ENCODE data around the gene HDDC2.
A peak's percentile ranks its signal among the peaks of the same experiment; 100 is the strongest.

HDDC2 gene

DNA sequence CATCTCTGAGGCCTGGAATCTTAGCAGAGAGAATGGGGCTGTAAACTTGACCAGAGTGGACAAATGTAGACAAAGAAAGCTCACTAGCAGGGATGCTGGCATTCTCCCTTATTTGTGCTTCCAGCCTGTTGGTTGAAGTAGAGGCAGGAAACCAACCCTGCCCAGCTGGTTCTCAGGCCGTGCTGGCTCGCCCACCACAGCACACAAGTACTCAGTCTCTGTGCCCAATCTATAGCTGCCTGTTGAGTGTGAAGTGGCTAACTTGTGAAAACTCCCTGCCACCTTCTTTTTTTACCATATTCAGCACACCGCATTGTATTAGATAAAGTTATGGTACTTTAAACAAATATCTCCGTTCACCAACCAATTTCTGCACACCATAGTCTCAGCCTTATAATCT, 37.3 kb downstream of the HDDC2 start:
- CTCF ChIA-PET, result interaction anchor here (1.0 kb wide), 1 partner anchor 17 kb away, joined by 3 read pairs; no protein-coding TSS in a partner anchor

DNA sequence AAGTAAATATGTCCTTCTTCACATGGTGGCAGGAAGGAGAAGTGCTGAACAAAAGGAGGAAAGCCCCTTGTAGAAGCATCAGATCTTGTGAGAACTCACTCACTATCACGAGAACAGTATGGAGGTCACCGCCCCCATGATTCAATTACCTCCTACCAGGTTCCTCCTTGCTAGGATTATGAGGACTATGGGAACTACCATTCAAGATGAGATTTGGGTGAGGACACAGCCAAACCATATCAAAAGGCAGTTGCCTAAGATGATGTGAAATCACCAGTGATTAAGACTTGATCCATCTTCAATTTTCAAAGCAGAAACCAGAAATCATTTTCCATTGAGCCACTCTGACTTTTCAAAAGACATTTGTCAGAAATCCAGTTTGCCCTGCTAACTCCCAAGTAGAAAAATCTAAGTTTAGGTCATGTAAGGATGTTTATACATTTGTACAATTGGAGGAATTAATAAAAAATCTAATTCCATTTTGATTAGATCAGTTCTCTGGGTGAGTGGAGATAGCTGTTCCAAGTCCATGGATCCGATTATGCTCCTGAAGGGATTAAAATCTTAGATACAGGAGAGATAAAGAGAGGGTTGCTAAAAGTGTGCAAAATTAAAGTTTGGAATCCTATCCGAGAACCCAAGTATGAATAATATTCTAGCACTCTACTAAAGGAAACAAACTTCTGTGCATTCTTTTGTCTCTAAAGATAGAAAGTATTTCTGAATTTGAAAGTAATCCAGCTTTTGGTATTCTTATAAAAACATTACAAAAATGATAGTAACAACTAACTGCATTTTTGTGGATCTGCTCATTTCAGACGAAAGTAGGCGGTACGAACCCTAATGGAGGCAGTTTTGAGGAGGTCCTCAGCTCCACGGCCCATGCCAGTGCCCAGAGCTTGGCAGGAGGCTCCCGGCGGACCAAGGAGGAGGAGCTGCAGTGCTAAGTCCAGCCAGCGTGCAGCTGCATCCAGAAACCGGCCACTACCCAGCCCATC, 39.5 kb downstream of the HDDC2 start:
- no peak overlapping the region for H3K27ac ChIP-seq (ENCODE audit: insufficient read depth in 1 of 2, low read depth in 1 of 2, low read length in 2 of 2, poor library complexity in 1 of 2, severe bottlenecking in 2 of 2)

More for the DNA sequence above, 37.3 kb downstream of the HDDC2 start:
- H3K4me3 ChIP-seq (ENCODE audit: control insufficient read depth in 1 of 7, extremely low read depth in 1 of 7, insufficient read depth in 4 of 7, low read depth in 2 of 7, low read length in 6 of 7), result no peak overlapping the region
- H3K27ac ChIP-seq (ENCODE audit: insufficient read depth in 1 of 2, low read depth in 1 of 2, low read length in 2 of 2, poor library complexity in 1 of 2, severe bottlenecking in 2 of 2), result no peak overlapping the region
- no peak for DNase-seq
- H3K36me3 ChIP-seq (ENCODE audit: control insufficient read depth in 4 of 4, insufficient read depth in 4 of 4, low read length in 3 of 4), result no peaks in the 10 kb centered on the region
- H3K27me3 ChIP-seq (replicated peaks in 2 of 5; ENCODE audit: control insufficient read depth in 4 of 5, insufficient read depth in 5 of 5, low read length in 4 of 5), result no peaks in the 10 kb centered on the region
- no peaks in the 10 kb centered on the region for H3K9me3 ChIP-seq (ENCODE audit: control extremely low read depth in 1 of 5, control insufficient read depth in 4 of 5, insufficient read depth in 2 of 5, low read depth in 1 of 5, low read length in 4 of 5)
- POLR2A ChIA-PET, result no interaction called here
- no CpG with 5 or more reads among the region's 4 CpGs for WGBS (ENCODE audit: insufficient coverage)
- no peaks in the 10 kb centered on the region for H3K4me1 ChIP-seq (ENCODE audit: control extremely low read depth in 1 of 4, control insufficient read depth in 4 of 4, insufficient read depth in 4 of 4, low read length in 3 of 4)

GRCh38 chr6:125259354-125259736, 42.4 kb downstream of the HDDC2 start:
- no peak overlapping the region for H3K27ac ChIP-seq (ENCODE audit: insufficient read depth in 1 of 2, low read depth in 1 of 2, low read length in 2 of 2, poor library complexity in 1 of 2, severe bottlenecking in 2 of 2)
- H3K9me3 ChIP-seq (ENCODE audit: control extremely low read depth in 1 of 5, control insufficient read depth in 4 of 5, insufficient read depth in 2 of 5, low read depth in 1 of 5, low read length in 4 of 5), result no peaks in the 10 kb centered on the region
- CTCF ChIA-PET, result no interaction called here
- no peaks in the 10 kb centered on the region for H3K36me3 ChIP-seq (ENCODE audit: control insufficient read depth in 4 of 4, insufficient read depth in 4 of 4, low read length in 3 of 4)
- H3K4me1 ChIP-seq (ENCODE audit: control extremely low read depth in 1 of 4, control insufficient read depth in 4 of 4, insufficient read depth in 4 of 4, low read length in 3 of 4), result peaks cover 0 to 14% (median 0%) of the 10 kb centered on the region in 4 experiments
- H3K27me3 ChIP-seq (replicated peaks in 2 of 5; ENCODE audit: control insufficient read depth in 4 of 5, insufficient read depth in 5 of 5, low read length in 4 of 5), result no peaks in the 10 kb centered on the region
- DNase-seq, result peak in 1 of 3 donors; percentile 19
- POLR2A ChIA-PET, result no interaction called here
- H3K4me3 ChIP-seq (ENCODE audit: control insufficient read depth in 1 of 7, extremely low read depth in 1 of 7, insufficient read depth in 4 of 7, low read depth in 2 of 7, low read length in 6 of 7), result no peak overlapping the region
- 93% methylated on average over 2 of the region's 2 CpGs for WGBS (ENCODE audit: insufficient coverage)

More for the DNA sequence above, 39.5 kb downstream of the HDDC2 start:
- no peaks in the 10 kb centered on the region for H3K27me3 ChIP-seq (replicated peaks in 2 of 5; ENCODE audit: control insufficient read depth in 4 of 5, insufficient read depth in 5 of 5, low read length in 4 of 5)
- no peaks in the 10 kb centered on the region for H3K9me3 ChIP-seq (ENCODE audit: control extremely low read depth in 1 of 5, control insufficient read depth in 4 of 5, insufficient read depth in 2 of 5, low read depth in 1 of 5, low read length in 4 of 5)
- H3K4me1 ChIP-seq (ENCODE audit: control extremely low read depth in 1 of 4, control insufficient read depth in 4 of 4, insufficient read depth in 4 of 4, low read length in 3 of 4), result peaks cover 0 to 14% (median 0%) of the 10 kb centered on the region in 4 experiments
- DNase-seq, result peak in 2 of 3 donors; percentile 18 to 34
- H3K36me3 ChIP-seq (ENCODE audit: control insufficient read depth in 4 of 4, insufficient read depth in 4 of 4, low read length in 3 of 4), result no peaks in the 10 kb centered on the region
- POLR2A ChIA-PET, result no interaction called here
- no peak overlapping the region for H3K4me3 ChIP-seq (ENCODE audit: control insufficient read depth in 1 of 7, extremely low read depth in 1 of 7, insufficient read depth in 4 of 7, low read depth in 2 of 7, low read length in 6 of 7)
- CTCF ChIA-PET, result interaction anchor here (1.1 kb wide), 1 partner anchor 30 kb away, joined by 3 read pairs; no protein-coding TSS in a partner anchor
- 95% methylated on average over 9 of the region's 12 CpGs for WGBS (ENCODE audit: insufficient coverage)

DNA sequence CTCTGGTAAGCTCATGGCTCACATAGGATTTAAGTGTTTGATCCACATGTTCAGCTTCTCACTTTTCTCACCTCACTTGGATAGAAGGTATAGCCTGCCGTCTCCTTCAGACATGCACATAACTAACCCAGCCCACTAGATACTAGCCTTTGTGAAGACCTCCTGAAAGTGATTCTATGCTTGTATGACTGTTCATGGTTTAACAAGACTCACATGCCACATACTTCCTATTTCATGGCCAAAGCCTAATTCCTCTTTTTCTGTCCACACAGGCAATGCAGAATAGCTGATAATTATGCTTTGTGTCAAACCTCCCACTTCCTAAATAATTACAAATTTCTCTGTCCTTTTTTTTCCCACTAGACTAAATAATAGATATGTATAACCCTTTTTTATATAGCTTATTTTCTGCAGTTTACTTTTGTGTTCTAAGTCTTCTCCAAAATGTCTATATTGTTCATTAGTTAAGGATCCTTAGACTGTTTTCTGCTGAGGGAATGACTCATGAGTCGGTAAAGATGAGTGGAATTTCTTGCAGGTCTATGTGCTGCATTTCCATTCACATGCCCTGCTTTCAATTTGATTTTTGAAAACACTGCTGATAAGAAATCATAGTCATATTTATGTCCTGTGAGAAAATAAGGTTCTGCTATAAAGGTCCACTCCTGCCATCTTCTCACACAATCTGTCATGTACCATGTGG, 43.0 kb downstream of the HDDC2 start:
- 100% methylated on average over 1 of the region's 2 CpGs for WGBS (ENCODE audit: insufficient coverage)
- Histone ChIP-seq H3K9me3 (ENCODE audit: control extremely low read depth in 1 of 5, control insufficient read depth in 4 of 5, insufficient read depth in 2 of 5, low read depth in 1 of 5, low read length in 4 of 5) (no peaks in the 10 kb centered on the region), H3K36me3 (ENCODE audit: control insufficient read depth in 4 of 4, insufficient read depth in 4 of 4, low read length in 3 of 4) (no peaks in the 10 kb centered on the region), H3K4me3 (ENCODE audit: control insufficient read depth in 1 of 7, extremely low read depth in 1 of 7, insufficient read depth in 4 of 7, low read depth in 2 of 7, low read length in 6 of 7) (peak overlapping the region in 1 of 7 experiments; percentile 4), H3K27me3 (replicated peaks in 2 of 5; ENCODE audit: control insufficient read depth in 4 of 5, insufficient read depth in 5 of 5, low read length in 4 of 5) (no peaks in the 10 kb centered on the region), H3K4me1 (ENCODE audit: control extremely low read depth in 1 of 4, control insufficient read depth in 4 of 4, insufficient read depth in 4 of 4, low read length in 3 of 4) (peaks cover 0 to 14% (median 0%) of the 10 kb centered on the region in 4 experiments), H3K27ac (ENCODE audit: insufficient read depth in 1 of 2, low read depth in 1 of 2, low read length in 2 of 2, poor library complexity in 1 of 2, severe bottlenecking in 2 of 2) (no peak overlapping the region)
- peak; percentile 14 to 65 (median 58) for DNase-seq
- POLR2A ChIA-PET, result interaction anchor here (0.6 kb wide), 1 partner anchor 223 kb away, joined by 3 read pairs; no protein-coding TSS in a partner anchor
- CTCF ChIA-PET, result no interaction called here

- POLR2A ChIA-PET, result no interaction called here
- Histone ChIP-seq H3K27ac (ENCODE audit: insufficient read depth in 1 of 2, low read depth in 1 of 2, low read length in 2 of 2, poor library complexity in 1 of 2, severe bottlenecking in 2 of 2) (no peak overlapping the region), H3K9me3 (ENCODE audit: control extremely low read depth in 1 of 5, control insufficient read depth in 4 of 5, insufficient read depth in 2 of 5, low read depth in 1 of 5, low read length in 4 of 5) (no peaks in the 10 kb centered on the region), H3K36me3 (ENCODE audit: control insufficient read depth in 4 of 4, insufficient read depth in 4 of 4, low read length in 3 of 4) (no peaks in the 10 kb centered on the region), H3K4me1 (ENCODE audit: control extremely low read depth in 1 of 4, control insufficient read depth in 4 of 4, insufficient read depth in 4 of 4, low read length in 3 of 4) (peaks cover 0 to 14% (median 0%) of the 10 kb centered on the region in 4 experiments), H3K27me3 (replicated peaks in 2 of 5; ENCODE audit: control insufficient read depth in 4 of 5, insufficient read depth in 5 of 5, low read length in 4 of 5) (no peaks in the 10 kb centered on the region), H3K4me3 (ENCODE audit: control insufficient read depth in 1 of 7, extremely low read depth in 1 of 7, insufficient read depth in 4 of 7, low read depth in 2 of 7, low read length in 6 of 7) (no peak overlapping the region)
- no CpG with 5 or more reads among the region's 3 CpGs for WGBS (ENCODE audit: insufficient coverage)
- no peak for DNase-seq
- CTCF ChIA-PET, result no interaction called here
Measured at GRCh38 chr6:125257351-125257750, 44.4 kb downstream of the HDDC2 start.

GRCh38 chr6:125255201-125255600, 46.6 kb downstream of the HDDC2 start:
- Histone ChIP-seq H3K27me3 (replicated peaks in 2 of 5; ENCODE audit: control insufficient read depth in 4 of 5, insufficient read depth in 5 of 5, low read length in 4 of 5) (no peaks in the 10 kb centered on the region), H3K27ac (ENCODE audit: insufficient read depth in 1 of 2, low read depth in 1 of 2, low read length in 2 of 2, poor library complexity in 1 of 2, severe bottlenecking in 2 of 2) (no peak overlapping the region), H3K36me3 (ENCODE audit: control insufficient read depth in 4 of 4, insufficient read depth in 4 of 4, low read length in 3 of 4) (no peaks in the 10 kb centered on the region), H3K4me3 (ENCODE audit: control insufficient read depth in 1 of 7, extremely low read depth in 1 of 7, insufficient read depth in 4 of 7, low read depth in 2 of 7, low read length in 6 of 7) (no peak overlapping the region), H3K4me1 (ENCODE audit: control extremely low read depth in 1 of 4, control insufficient read depth in 4 of 4, insufficient read depth in 4 of 4, low read length in 3 of 4) (peaks cover 0 to 14% (median 0%) of the 10 kb centered on the region in 4 experiments), H3K9me3 (ENCODE audit: control extremely low read depth in 1 of 5, control insufficient read depth in 4 of 5, insufficient read depth in 2 of 5, low read depth in 1 of 5, low read length in 4 of 5) (no peaks in the 10 kb centered on the region)
- 88% methylated on average over 3 of the region's 3 CpGs for WGBS (ENCODE audit: insufficient coverage)
- POLR2A ChIA-PET, result no interaction called here
- no peak for DNase-seq
- CTCF ChIA-PET, result no interaction called here

GRCh38 chr6:125254321-125254720, 47.4 kb downstream of the HDDC2 start:
- DNase-seq, result no peak
- Histone ChIP-seq H3K36me3 (ENCODE audit: control insufficient read depth in 4 of 4, insufficient read depth in 4 of 4, low read length in 3 of 4) (no peaks in the 10 kb centered on the region), H3K27ac (ENCODE audit: insufficient read depth in 1 of 2, low read depth in 1 of 2, low read length in 2 of 2, poor library complexity in 1 of 2, severe bottlenecking in 2 of 2) (no peak overlapping the region), H3K4me3 (ENCODE audit: control insufficient read depth in 1 of 7, extremely low read depth in 1 of 7, insufficient read depth in 4 of 7, low read depth in 2 of 7, low read length in 6 of 7) (no peak overlapping the region), H3K27me3 (replicated peaks in 2 of 5; ENCODE audit: control insufficient read depth in 4 of 5, insufficient read depth in 5 of 5, low read length in 4 of 5) (no peaks in the 10 kb centered on the region), H3K4me1 (ENCODE audit: control extremely low read depth in 1 of 4, control insufficient read depth in 4 of 4, insufficient read depth in 4 of 4, low read length in 3 of 4) (peaks cover 0 to 13% (median 0%) of the 10 kb centered on the region in 4 experiments), H3K9me3 (ENCODE audit: control extremely low read depth in 1 of 5, control insufficient read depth in 4 of 5, insufficient read depth in 2 of 5, low read depth in 1 of 5, low read length in 4 of 5) (no peaks in the 10 kb centered on the region)
- POLR2A ChIA-PET, result no interaction called here
- WGBS (ENCODE audit: insufficient coverage), result no CpG with 5 or more reads among the region's 3 CpGs
- CTCF ChIA-PET, result no interaction called here
